Breast epithelium (tissue), 4 donors: ENCODE measurements around the gene CPEB1. TPM values are rescaled to one million over a fixed set of nuclear protein-coding genes. Genes with fewer than 3 reads are reported as not detected.
A peak's percentile ranks its signal among the peaks of the same experiment; 100 is the strongest.
"Not testable (repeated sequence)": the region's sequence is repeated elsewhere in the genome, so short reads cannot be mapped to it uniquely, and the experiment has no call there.

Source experiments
- DNase-seq, 2 donors: peaks; one replicate each; pipeline ENCODE4 v3.0.0-alpha.2; 2019; ENCODE audit warnings: low spot score in 2 of 2
- H3K27ac ChIP-seq, 2 donors: fragments of 200-600 bp; sonication (generic) in 1 of 2; one replicate each; pipeline ENCODE4 v1.5.1; 2016 to 2019; ENCODE audit warnings: mild to moderate bottlenecking in 1 of 2
- H3K27me3 ChIP-seq, 2 donors: fragments of 200-600 bp; sonication (generic) in 1 of 2; one replicate each; pipeline versions ENCODE4 v1.5.1 to v1.6.0; 2017 to 2019; ENCODE audit warnings: control low read depth in 1 of 2, mild to moderate bottlenecking in 1 of 2
- H3K36me3 ChIP-seq: fragments of 200-600 bp; one replicate; pipeline ENCODE4 v1.5.1; 2019
- H3K4me1 ChIP-seq, 2 donors: fragments of 200-600 bp; sonication (generic); one replicate each; pipeline ENCODE4 v1.5.1; 2016 to 2019; ENCODE audit warnings: control low read depth in 1 of 2
- H3K4me3 ChIP-seq, 3 donors: fragments of 200-600 bp; sonication (generic); 1 replicate in 2 of 3; 2 replicates in 1 of 3; pipeline ENCODE4 v1.5.1; 2016 to 2019; ENCODE audit warnings: mild to moderate bottlenecking in 3 of 3, moderate library complexity in 2 of 3
- H3K9me3 ChIP-seq, 2 donors: fragments of 200-600 bp; sonication (generic) in 1 of 2; one replicate each; pipeline ENCODE4 v1.5.1; 2016 to 2019; ENCODE audit warnings: control low read depth in 1 of 2
- CTCF ChIP-seq, 3 donors: fragments of 450-650 bp; IDR thresholded peaks; one replicate each; pipeline ENCODE4 v1.5.1; 2016 to 2017; ENCODE audit warnings: antibody characterized with exemption in 3 of 3, mild to moderate bottlenecking in 3 of 3, moderate library complexity in 3 of 3
- POLR2A ChIP-seq: fragments of 450-650 bp; IDR thresholded peaks from one replicate; pipeline ENCODE4 v1.6.1; 2016; ENCODE audit warnings: antibody characterized with exemption, mild to moderate bottlenecking, moderate library complexity
- POLR2AphosphoS5 ChIP-seq, 3 donors: sonication (generic); formaldehyde crosslinking; IDR thresholded peaks; one replicate each; pipeline ENCODE4 v1.6.1; 2017; ENCODE audit warnings: antibody characterized with exemption in 3 of 3
- intact Hi-C: fragments of 100-400 bp; cut with DNase I; formaldehyde crosslinking; loops from one replicate; pipeline ENCODE4 v1.15.1; 2023; ENCODE audit warnings: low total_unique reads
- total RNA-seq, 3 donors: library from RNA; depleted of rRNA; stranded (reverse); fragments of >200 nt; gene quantifications; one replicate each; pipeline ENCODE4 v1.1.0, GENCODE V29; 2016

Gene CPEB1
- total RNA-seq, 3 donors from 2014 or later: 2.2 to 6.9 (median 4.6) TPM

GRCh38 chr15:82530006-82530405, 117.2 kb downstream of the CPEB1 start:
- no peaks in the 10 kb centered on the region for H3K4me1 ChIP-seq
- H3K27me3 ChIP-seq: no peaks in the 10 kb centered on the region
- TF ChIP-seq CTCF (IDR thresholded peaks at IDR 0.05): no peak
- no peak for TF ChIP-seq POLR2AphosphoS5 (IDR thresholded peaks at IDR 0.05)
- no peak for TF ChIP-seq POLR2A
- no peaks in the 10 kb centered on the region for H3K9me3 ChIP-seq
- intact Hi-C loops: no loop called here
- H3K27ac ChIP-seq: no peak overlapping the region
- peak in 1 of 2 donors; percentile 13 for DNase-seq
- H3K4me3 ChIP-seq: no peak overlapping the region
- no peaks in the 10 kb centered on the region for H3K36me3 ChIP-seq

- H3K4me3 ChIP-seq, H3K27ac ChIP-seq, DNase-seq, H3K4me1 ChIP-seq, H3K9me3 ChIP-seq, H3K36me3 ChIP-seq, intact Hi-C loops, H3K27me3 ChIP-seq: not testable (repeated sequence)
These were observed 133.6 kb downstream of the CPEB1 start for GRCh38 chr15:82513587-82513986.

- H3K36me3 ChIP-seq, H3K4me3 ChIP-seq, DNase-seq, H3K27me3 ChIP-seq, H3K9me3 ChIP-seq, H3K4me1 ChIP-seq, H3K27ac ChIP-seq, intact Hi-C loops: not testable (repeated sequence)
These were observed 139.5 kb downstream of the CPEB1 start for GRCh38 chr15:82507693-82508092.

- H3K9me3 ChIP-seq, intact Hi-C loops, H3K27me3 ChIP-seq, H3K36me3 ChIP-seq, H3K4me3 ChIP-seq, H3K27ac ChIP-seq, H3K4me1 ChIP-seq, DNase-seq: not testable (repeated sequence)
These were observed 140.1 kb downstream of the CPEB1 start for GRCh38 chr15:82507087-82507486.

- H3K36me3 ChIP-seq, intact Hi-C loops, DNase-seq, H3K27me3 ChIP-seq, H3K4me1 ChIP-seq, H3K9me3 ChIP-seq, H3K27ac ChIP-seq, H3K4me3 ChIP-seq: not testable (repeated sequence)
These were observed 141.3 kb downstream of the CPEB1 start for GRCh38 chr15:82505842-82506241.

GRCh38 chr15:82504074-82504473, 143.1 kb downstream of the CPEB1 start:
- intact Hi-C loops, H3K9me3 ChIP-seq, H3K27ac ChIP-seq, H3K4me3 ChIP-seq, DNase-seq, H3K36me3 ChIP-seq, H3K27me3 ChIP-seq, H3K4me1 ChIP-seq: not testable (repeated sequence)

- H3K27ac ChIP-seq, intact Hi-C loops, H3K27me3 ChIP-seq, H3K4me1 ChIP-seq, DNase-seq, H3K4me3 ChIP-seq, H3K36me3 ChIP-seq, H3K9me3 ChIP-seq: not testable (repeated sequence)
These were observed 144.3 kb downstream of the CPEB1 start for GRCh38 chr15:82502700-82503339.

- H3K9me3 ChIP-seq, H3K4me1 ChIP-seq, H3K27me3 ChIP-seq, intact Hi-C loops, DNase-seq, H3K4me3 ChIP-seq, H3K27ac ChIP-seq, H3K36me3 ChIP-seq: not testable (repeated sequence)
These were observed 146.4 kb downstream of the CPEB1 start for GRCh38 chr15:82500772-82501171.

- DNase-seq, H3K4me3 ChIP-seq, H3K4me1 ChIP-seq, H3K27me3 ChIP-seq, H3K36me3 ChIP-seq, intact Hi-C loops, H3K27ac ChIP-seq, H3K9me3 ChIP-seq: not testable (repeated sequence)
These were observed 149.2 kb downstream of the CPEB1 start for GRCh38 chr15:82497978-82498377.

Other genes with a start within 250 kb of the CPEB1 start
- 1 to 10 TPM; 2.1 to 7.5 (median 4.6) TPM for gene GOLGA6L9, start 217.5 kb downstream of the CPEB1 start, total RNA-seq
- 1,000 to 10,000 TPM; 2,556 to 3,448 (median 2,909) TPM for gene RPS17, start 106.9 kb downstream of the CPEB1 start, total RNA-seq
- gene AP3B2, start 62.5 kb upstream of the CPEB1 start, total RNA-seq: 1 to 10 TPM; 4.6 to 8.0 (median 5.3) TPM
- 1 to 10 TPM in 1 of 3 donors, under 1 TPM in 1, not detected in 1; under 0.01 to 1.6 TPM for gene FSD2, start 158.7 kb upstream of the CPEB1 start, total RNA-seq
- gene WHAMM, start 162.3 kb upstream of the CPEB1 start, total RNA-seq: 10 to 100 TPM; 10.8 to 12.9 (median 11.0) TPM